HepG2 (cell line): Measurements from ENCODE around the gene RMI2. TPM values are rescaled to one million over a fixed set of nuclear protein-coding genes. Genes with fewer than 3 reads are reported as not detected.

ENCODE experiments used
- ATAC-seq: fragments of 200-7000 bp; cut with Tn5 transposase; 3 replicates; pipeline ENCODE4 v1.9.1; 2020; ENCODE audit warnings: mild to moderate bottlenecking, moderate library complexity
- BruUV-seq: library from RNA; stranded (reverse); fragments of 400-500 nt; replicated peaks from 2 replicates; lab custom pipeline; 2021; lab: Mats Ljungman, UMichigan
- CTCF ChIA-PET: fragments of 300-600 bp; formaldehyde crosslinking; extraction: SDS; loops from one replicate; lab custom pipeline; 2021; ENCODE audit warnings: low total read pairs, inconsistent platforms, low intra/inter-chr PET ratio; lab: Yijun Ruan, JAX
- POLR2A ChIA-PET: fragments of 350-600 bp; sonication (Branson Sonifier 250); formaldehyde crosslinking; loops from one replicate; lab custom pipeline; 2020; ENCODE audit warnings: antibody characterized with exemption, inconsistent platforms; lab: Yijun Ruan, JAX
- DNase-seq: peaks from one replicate; pipeline ENCODE4 v3.0.0-alpha.2; 2015; ENCODE audit warnings: low spot score
- FAIRE-seq: peaks from 3 replicates; lab custom pipeline; 2011; peaks lifted over from hg19 to GRCh38; lab: Jason Lieb, UNC
- H2AFZ ChIP-seq: one replicate; pipeline ENCODE4 v1.6.1; 2011; ENCODE audit warnings: low read length, inconsistent platforms
- H3K27ac ChIP-seq: fragments of 300-600 bp; 3 replicates; pipeline ENCODE4 v1.8.0; 2011; ENCODE audit warnings: mixed run types, mild to moderate bottlenecking, mixed read lengths, low read length, inconsistent platforms; ENCODE audit not compliant: insufficient read depth; ENCODE audit errors: extremely low read length
- H3K27me3 ChIP-seq, 2 experiments: fragments of 200-600 bp in 1 of 2; 2 replicates in 1 of 2; 3 replicates in 1 of 2; pipeline versions ENCODE4 v1.6.0 to v1.8.0; 2011; ENCODE audit warnings: low read length in 2 of 2, mild to moderate bottlenecking in 2 of 2, moderate library complexity in 2 of 2, inconsistent platforms in 1 of 2; ENCODE audit not compliant: insufficient read depth in 2 of 2, control insufficient read depth in 1 of 2
- H3K36me3 ChIP-seq, 2 experiments: fragments of 200-600 bp in 1 of 2; replicated peaks in 1 of 2; 2 replicates in 1 of 2; 3 replicates in 1 of 2; pipeline versions ENCODE4 v1.5.1 to v1.8.0; 2011; ENCODE audit warnings: low read length in 2 of 2, inconsistent platforms in 1 of 2; ENCODE audit not compliant: insufficient read depth in 2 of 2, control insufficient read depth in 1 of 2
- H3K4me1 ChIP-seq: 2 replicates; pipeline ENCODE4 v1.5.1; 2012; ENCODE audit warnings: low read length, inconsistent platforms; ENCODE audit not compliant: insufficient read depth
- H3K4me2 ChIP-seq: 2 replicates; pipeline ENCODE4 v1.6.0; 2011; ENCODE audit warnings: low read depth, low read length, inconsistent platforms
- H3K4me3 ChIP-seq, 3 experiments: fragments of 200-600 bp in 1 of 3; sonication (generic), shearing (Covaris generic) in 1 of 3; replicated peaks in 1 of 3; 2 replicates each; pipeline ENCODE4 v1.5.1; 2011 to 2016; ENCODE audit warnings: low read length in 3 of 3, inconsistent platforms in 2 of 3, low read depth in 2 of 3, mild to moderate bottlenecking in 2 of 3, control low read depth in 1 of 3, mixed read lengths in 1 of 3; ENCODE audit not compliant: insufficient read depth in 1 of 3
- H3K79me2 ChIP-seq: one replicate; pipeline ENCODE4 v1.6.1; 2011; ENCODE audit warnings: low read length, inconsistent platforms; ENCODE audit not compliant: insufficient read depth
- H3K9ac ChIP-seq: 2 replicates; pipeline ENCODE4 v1.6.0; 2011; ENCODE audit warnings: mild to moderate bottlenecking, low read depth, low read length, inconsistent platforms; ENCODE audit not compliant: insufficient read depth
- H3K9me3 ChIP-seq: 2 replicates; pipeline ENCODE4 v1.5.1; 2012; ENCODE audit warnings: mild to moderate bottlenecking, low read length
- H4K20me1 ChIP-seq: 2 replicates; pipeline ENCODE4 v1.6.0; 2011; ENCODE audit warnings: inconsistent platforms, mild to moderate bottlenecking, low read length, moderate library complexity; ENCODE audit not compliant: insufficient read depth
- ELF1 ChIP-seq: sonication (generic); formaldehyde crosslinking; IDR thresholded peaks from 2 replicates; pipeline ENCODE4 v1.4.0; 2020; ENCODE audit warnings: missing genetic modification reagents
- HINFP ChIP-seq: sonication (generic); formaldehyde crosslinking; IDR thresholded peaks from 2 replicates; pipeline ENCODE4 v1.4.0; 2020; ENCODE audit warnings: low read depth, mild to moderate bottlenecking, missing genetic modification reagents
- HIVEP1 ChIP-seq: sonication (generic); formaldehyde crosslinking; IDR thresholded peaks from 2 replicates; pipeline ENCODE4 v1.4.0; 2020; ENCODE audit warnings: mild to moderate bottlenecking, missing genetic modification reagents
- JUND ChIP-seq: sonication (generic); formaldehyde crosslinking; IDR thresholded peaks from 2 replicates; pipeline ENCODE4 v1.8.0; 2022; ENCODE audit warnings: mild to moderate bottlenecking, missing genetic modification reagents
- MLX ChIP-seq: IDR thresholded peaks from 2 replicates; pipeline ENCODE4 v1.6.1; 2016
- POGZ ChIP-seq: sonication (generic); formaldehyde crosslinking; IDR thresholded peaks from 2 replicates; pipeline ENCODE4 v1.4.0; 2020; ENCODE audit warnings: mild to moderate bottlenecking, missing genetic modification reagents
- SOX13 ChIP-seq, 3 experiments: fragments of 450-650 bp in 1 of 3; sonication (generic) in 1 of 3; formaldehyde crosslinking in 1 of 3; IDR thresholded peaks in 2 of 3; conservative IDR thresholded peaks in 1 of 3; 2 replicates each; pipeline versions ENCODE4 v1.5.0 to v1.6.1; 2016 to 2020; ENCODE audit warnings: antibody characterized with exemption in 1 of 3, mild to moderate bottlenecking in 1 of 3, missing compliant biosample characterization in 1 of 3, missing genetic modification reagents in 1 of 3, moderate library complexity in 1 of 3
- ZFX ChIP-seq: sonication (generic); formaldehyde crosslinking; IDR thresholded peaks from 2 replicates; pipeline ENCODE4 v1.4.0; 2020; ENCODE audit warnings: mild to moderate bottlenecking, low read depth, missing genetic modification reagents, moderate library complexity
- ZNF761 ChIP-seq: sonication (generic); formaldehyde crosslinking; conservative IDR thresholded peaks from 2 replicates; pipeline ENCODE4 v1.4.0; 2020; ENCODE audit warnings: mild to moderate bottlenecking, missing genetic modification reagents
- WGBS: methylation state at CpG from one replicate; pipeline ENCODE4 v1.1.6; 2017; ENCODE audit warnings: low lambda C conversion rate; 5-methylcytosine and 5-hydroxymethylcytosine counted together
- in situ Hi-C: cut with HindIII; loops from 2 replicates; pipeline ENCODE4 v1.10.0; 2017; ENCODE audit warnings: low pct_unique_long_range_greater_than_20kb; ENCODE audit not compliant: extremely low pct_ligation_motif_present
- intact Hi-C: fragments of 100-400 bp; cut with micrococcal nuclease; formaldehyde crosslinking; loops from one replicate; pipeline ENCODE4 v1.10.0; 2022; ENCODE audit not compliant: unreplicated experiment
- polyA plus RNA-seq, 8 experiments: library from polyadenylated mRNA; depleted of rRNA in 3 of 8; stranded (reverse) in 7 of 8; unstranded in 1 of 8; fragments of >200 nt; fragmentation: Illumina TruSeq in 4 of 8; extraction: Trizol in 4 of 8; gene quantifications; 2 replicates each; pipeline versions ENCODE4 v1.2.1 to v1.2.3, GENCODE V29; 2011 to 2016; ENCODE audit warnings: low read depth in 4 of 8, missing spikeins in 1 of 8, mixed read lengths in 1 of 8; ENCODE audit not compliant: insufficient read depth in 1 of 8
- total RNA-seq, 5 experiments: library from RNA; depleted of rRNA; stranded (reverse); fragments of >200 nt; fragmentation: Illumina TruSeq; extraction: Trizol; gene quantifications; 2 replicates each; pipeline ENCODE4 v1.2.3, GENCODE V29; 2016; ENCODE audit warnings: low read depth in 1 of 5

The RMI2 gene
- total and polyA plus RNA-seq, 2 of the 13 experiments (the other 11 are each of a cell fraction or from before 2014, with no cell fraction given): 24.5 to 55.7 TPM

DNA sequence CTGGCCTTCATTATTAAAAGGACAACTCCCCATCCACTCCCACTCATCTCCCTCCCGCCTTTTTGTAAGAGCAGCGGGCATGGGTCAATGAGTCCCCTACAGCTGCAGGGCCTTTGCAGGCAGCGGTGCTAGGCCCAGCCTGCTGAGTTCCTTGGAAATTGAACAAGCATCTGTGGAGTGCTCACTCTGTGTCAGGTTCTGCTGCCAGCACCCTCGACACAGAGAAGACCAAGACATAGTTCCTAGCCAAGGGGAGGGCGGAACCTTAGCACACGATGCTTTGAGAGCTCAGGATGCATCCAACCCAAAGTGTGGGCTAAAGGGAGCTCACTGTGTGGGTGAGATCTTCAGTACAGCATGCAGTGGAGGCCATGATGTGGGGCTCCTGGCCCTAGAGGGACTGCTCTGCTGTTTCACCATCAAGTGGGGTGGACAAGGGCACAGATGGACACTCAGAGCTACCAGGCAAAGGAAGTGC is 27.6 kb downstream of the RMI2 start:
- intact Hi-C loops (loop anchor here (5.0 kb wide), 1 partner anchor 116 kb away; the partner anchor contains the start of gene SOCS1), in situ Hi-C loops (no loop called here)
- no peak for TF ChIP-seq SOX13 (IDR thresholded peaks at IDR 0.05)
- TF ChIP-seq SOX13 (CRISPR knock-in tag; conservative IDR thresholded peaks at IDR 0.05 in 1 of 2, IDR thresholded peaks at IDR 0.05 in 1 of 2): no peak
- no peak for TF ChIP-seq MLX (CRISPR knock-in tag)
- TF ChIP-seq HINFP (CRISPR knock-in tag): 0 out of 2 replicates have a peak, but pooled peaks have one; percentile 3
- 0 out of 2 replicates have a peak, but pooled peaks have one; percentile 8 for TF ChIP-seq JUND
- 0 out of 2 replicates have a peak, but pooled peaks have one; percentile 9 for TF ChIP-seq HIVEP1 (CRISPR knock-in tag)
- 0 out of 2 replicates have a peak, but pooled peaks have one; percentile 15 for TF ChIP-seq ZFX
- TF ChIP-seq ELF1: no peak
- TF ChIP-seq POGZ (CRISPR knock-in tag): no peak
- 0 out of 2 replicates have a peak, but pooled peaks have one; percentile 42 for TF ChIP-seq ZNF761 (CRISPR knock-in tag)
- TF ChIP-seq, all 625 proteins: peak for 5
- no TSS peak for BruUV-seq
- Histone ChIP-seq H4K20me1 (no peaks in the 10 kb centered on the region), H3K4me1 (peaks cover 42% of the 10 kb centered on the region), H3K79me2 (no peaks in the 10 kb centered on the region), H3K4me3 (no peak overlapping the region), H3K27me3 (no peaks in the 10 kb centered on the region), H3K4me2 (no peak overlapping the region), H3K27ac (no peak overlapping the region), H2AFZ (no peak overlapping the region), H3K9ac (no peak overlapping the region), H3K9me3 (no peaks in the 10 kb centered on the region), H3K36me3 (no peaks in the 10 kb centered on the region)
- WGBS: 88% methylated on average over 6 of the region's 6 CpGs
- ATAC-seq (no peak), FAIRE-seq (no peak), DNase-seq (no peak)
- ChIA-PET POLR2A (interaction anchor here (2.6 to 4.8 kb wide), 4 partner anchors 13 to 370 kb away, joined by 9 to 148 read pairs (median 54); partner anchors contain the start of genes SOCS1 and TXNDC11), CTCF (interaction anchor here (0.9 to 1.1 kb wide), 2 partner anchors 24 to 115 kb away, joined by 3 read pairs; no protein-coding TSS in a partner anchor)
